ENCODE measurements around the gene EDRF1. TPM values are rescaled to one million over a fixed set of nuclear protein-coding genes. Genes with fewer than 3 reads are reported as not detected.

The EDRF1 gene
- total and polyA plus RNA-seq, 2 experiments from 2014 or later: 10.1 to 28.9 TPM

GRCh38 chr10:125792342-125793300 lies 73.1 kb downstream of the EDRF1 start:
- no peak overlapping the region for H3K27ac ChIP-seq
- no peak overlapping the region for H2AFZ ChIP-seq
- 90% methylated on average over 14 of the region's 14 CpGs for WGBS (ENCODE audit: low lambda C conversion rate, missing lambda C conversion rate)
- no peaks in the 10 kb centered on the region for H3K27me3 ChIP-seq
- DNase-seq (ENCODE audit: low spot score): no peak
- H4K20me1 ChIP-seq (ENCODE audit: insufficient read depth, poor library complexity, severe bottlenecking): no peaks in the 10 kb centered on the region
- no peaks in the 10 kb centered on the region for H3K4me1 ChIP-seq (ENCODE audit: insufficient read depth)
- no peaks in the 10 kb centered on the region for H3K9me3 ChIP-seq (ENCODE audit: low read depth)
- no peaks in the 10 kb centered on the region for H3K9me2 ChIP-seq (replicated peaks; ENCODE audit: insufficient read depth)
- H3K4me3 ChIP-seq: no peak overlapping the region
- no peak overlapping the region for H3K4me2 ChIP-seq
- TF ChIP-seq EZH2phosphoT487 (IDR thresholded peaks at IDR 0.05; ENCODE audit: low read depth, severe bottlenecking, unreplicated experiment) (no peak), EZH2 (IDR thresholded peaks at IDR 0.05; ENCODE audit: borderline replicate concordance) (no peak), CTCF (IDR thresholded peaks at IDR 0.05; ENCODE audit: poor library complexity) (no peak)
- H3K36me3 ChIP-seq (replicated peaks; ENCODE audit: insufficient read depth, low read depth): no peaks in the 10 kb centered on the region
- no peaks in the 10 kb centered on the region for H3K79me2 ChIP-seq

GRCh38 chr10:125795128-125795527 lies 75.6 kb downstream of the EDRF1 start:
- H3K36me3 ChIP-seq (replicated peaks; ENCODE audit: insufficient read depth, low read depth): no peaks in the 10 kb centered on the region
- no peak for TF ChIP-seq EZH2phosphoT487 (IDR thresholded peaks at IDR 0.05; ENCODE audit: low read depth, severe bottlenecking, unreplicated experiment)
- TF ChIP-seq EZH2 (IDR thresholded peaks at IDR 0.05; ENCODE audit: borderline replicate concordance): no peak
- no peak for TF ChIP-seq CTCF (IDR thresholded peaks at IDR 0.05; ENCODE audit: poor library complexity)
- no peak for DNase-seq (ENCODE audit: low spot score)
- no peaks in the 10 kb centered on the region for H3K27me3 ChIP-seq
- no peaks in the 10 kb centered on the region for H4K20me1 ChIP-seq (ENCODE audit: insufficient read depth, poor library complexity, severe bottlenecking)
- 92% methylated on average over 2 of the region's 2 CpGs for WGBS (ENCODE audit: low lambda C conversion rate, missing lambda C conversion rate)
- peaks cover 4% of the 10 kb centered on the region for H3K4me1 ChIP-seq (ENCODE audit: insufficient read depth)
- no peaks in the 10 kb centered on the region for H3K9me2 ChIP-seq (replicated peaks; ENCODE audit: insufficient read depth)
- no peak overlapping the region for H3K27ac ChIP-seq
- no peak overlapping the region for H3K4me3 ChIP-seq
- no peak overlapping the region for H2AFZ ChIP-seq
- H3K9me3 ChIP-seq (ENCODE audit: low read depth): no peaks in the 10 kb centered on the region
- no peaks in the 10 kb centered on the region for H3K79me2 ChIP-seq
- H3K4me2 ChIP-seq: no peak overlapping the region

GRCh38 chr10:125795637-125796190 lies 76.2 kb downstream of the EDRF1 start:
- Histone ChIP-seq H3K27ac (no peak overlapping the region), H3K79me2 (no peaks in the 10 kb centered on the region), H4K20me1 (ENCODE audit: insufficient read depth, poor library complexity, severe bottlenecking) (no peaks in the 10 kb centered on the region), H3K9me3 (ENCODE audit: low read depth) (no peaks in the 10 kb centered on the region), H3K4me2 (no peak overlapping the region), H2AFZ (no peak overlapping the region), H3K4me3 (no peak overlapping the region), H3K27me3 (no peaks in the 10 kb centered on the region), H3K36me3 (replicated peaks; ENCODE audit: insufficient read depth, low read depth) (no peaks in the 10 kb centered on the region), H3K4me1 (ENCODE audit: insufficient read depth) (peaks cover 4% of the 10 kb centered on the region), H3K9me2 (replicated peaks; ENCODE audit: insufficient read depth) (no peaks in the 10 kb centered on the region)
- WGBS (ENCODE audit: low lambda C conversion rate, missing lambda C conversion rate): 80% methylated on average over 8 of the region's 8 CpGs
- no peak for DNase-seq (ENCODE audit: low spot score)
- TF ChIP-seq CTCF (IDR thresholded peaks at IDR 0.05; ENCODE audit: poor library complexity) (no peak), EZH2 (IDR thresholded peaks at IDR 0.05; ENCODE audit: borderline replicate concordance) (no peak), EZH2phosphoT487 (IDR thresholded peaks at IDR 0.05; ENCODE audit: low read depth, severe bottlenecking, unreplicated experiment) (no peak)

Measured in hepatocyte (in vitro differentiated cells).